T1000 (cell line): ENCODE data around the gene CIB4.

Experiments
- DNase-seq: peaks from one replicate; lab custom pipeline; 2025; ENCODE audit warnings: mixed read lengths; lab: John Stamatoyannopoulos, UW

CIB4 gene

GRCh38 chr2:26642429-26642828 is 1.3 kb upstream of the CIB4 start:
- no peak for DNase-seq

DNA sequence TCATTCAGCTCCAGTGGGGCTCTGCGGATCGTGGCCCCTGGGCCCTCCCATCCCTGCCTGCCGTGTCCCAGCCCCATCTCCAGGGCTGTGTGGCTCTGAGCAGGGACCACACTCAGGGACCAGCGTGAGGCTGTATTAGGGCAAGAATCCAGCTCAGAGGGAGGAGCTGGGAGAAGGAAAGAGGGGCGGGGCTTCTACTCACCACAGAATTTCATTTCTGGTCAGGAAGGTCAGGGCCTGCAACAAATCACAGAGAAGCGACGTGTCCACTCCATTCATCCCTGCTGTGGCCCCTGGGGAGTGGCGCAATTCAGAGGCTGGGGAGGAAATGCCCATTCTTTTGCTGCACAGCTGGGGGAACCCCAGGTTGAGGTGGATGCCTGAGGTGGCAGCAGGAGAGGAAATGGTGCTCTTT is 828 bp downstream of the CIB4 start:
- no peak for DNase-seq

DNA sequence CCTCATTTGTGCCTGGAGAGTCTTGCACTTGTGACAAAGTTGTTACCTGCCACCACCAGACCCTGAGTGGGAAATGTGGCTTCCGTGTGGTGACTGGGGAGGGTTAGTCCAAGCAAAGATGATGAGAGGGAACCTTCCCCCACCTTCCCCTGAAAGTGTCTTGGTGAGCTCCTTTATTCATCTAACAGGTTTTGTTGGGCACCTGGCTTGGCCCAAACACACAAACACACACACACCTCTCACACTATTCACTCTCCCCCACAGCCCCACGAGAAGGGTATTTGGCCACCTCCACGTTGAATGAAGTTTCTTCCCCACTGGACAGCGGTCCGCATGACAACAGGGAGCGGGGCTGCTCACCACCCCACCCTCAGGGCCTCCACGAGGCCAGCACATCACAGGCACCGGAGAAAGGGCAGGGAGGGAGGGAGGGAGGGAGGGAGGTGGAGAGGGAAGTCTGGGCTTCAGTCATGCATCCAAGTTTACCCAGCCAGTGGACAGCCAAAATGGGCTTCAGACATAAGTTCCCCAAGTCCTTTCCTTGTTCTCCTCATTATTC is 1.4 kb downstream of the CIB4 start:
- no peak for DNase-seq

DNA sequence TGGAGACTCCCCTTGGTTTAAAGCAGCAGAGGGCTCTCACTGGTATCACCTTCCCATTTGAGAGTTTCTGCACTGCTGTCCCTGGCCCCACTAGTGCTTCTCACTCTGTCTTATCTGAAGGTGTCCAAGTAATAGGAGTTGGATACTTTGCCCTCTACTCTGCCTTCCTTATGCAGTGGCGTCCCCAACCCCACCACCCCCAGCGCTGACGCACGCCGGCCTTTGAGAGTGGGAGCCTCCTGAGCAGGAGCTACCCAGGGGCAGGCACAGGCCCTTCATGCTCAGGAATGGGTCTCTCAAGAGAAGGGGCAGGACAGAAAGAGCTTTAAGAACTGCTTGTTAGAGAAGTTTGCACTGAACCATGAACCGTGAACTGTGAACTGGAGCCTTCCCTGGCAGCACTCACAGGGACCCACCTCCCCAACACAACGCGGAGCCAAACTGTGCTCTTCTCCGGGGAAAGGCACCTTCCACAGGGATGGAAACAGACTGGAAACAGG is 3.3 kb downstream of the CIB4 start:
- no peak for DNase-seq

- DNase-seq, result no peak
Observed at GRCh38 chr2:26636935-26637334, 4.2 kb downstream of the CIB4 start.

GRCh38 chr2:26635401-26635800 is 5.8 kb downstream of the CIB4 start:
- no peak for DNase-seq

GRCh38 chr2:26634636-26635230 is 6.4 kb downstream of the CIB4 start:
- DNase-seq, result no peak

GRCh38 chr2:26633993-26634595 is 7.1 kb downstream of the CIB4 start:
- DNase-seq, result no peak

DNA sequence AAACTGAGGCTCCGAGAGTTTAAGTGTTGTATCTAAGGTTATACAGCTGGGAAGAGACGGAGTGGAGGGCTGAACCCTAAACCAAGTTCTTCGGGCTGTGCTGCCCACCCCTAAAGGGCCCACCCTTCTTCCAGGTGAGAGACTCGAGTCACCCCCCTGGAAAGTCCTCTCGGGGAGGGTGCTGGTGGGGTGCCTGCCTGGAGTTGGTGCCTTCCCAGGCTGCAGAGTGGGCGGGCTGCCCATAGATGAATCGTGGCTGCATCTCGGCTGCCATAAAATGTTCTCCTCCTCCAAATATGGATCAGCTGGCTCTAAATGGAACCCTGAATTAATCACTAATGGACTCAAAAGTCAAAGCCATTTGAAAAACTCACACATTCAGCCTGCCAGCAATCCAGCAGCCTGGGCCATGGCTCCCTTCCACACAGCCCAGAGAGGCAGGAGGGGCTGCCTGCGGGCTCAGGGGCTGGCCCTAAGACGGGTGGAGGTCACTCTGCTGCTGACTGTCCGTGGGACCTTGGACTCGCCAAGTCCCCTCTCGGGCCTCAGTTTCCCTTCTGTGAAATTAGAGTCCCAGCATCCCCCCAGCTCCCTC is 7.7 kb downstream of the CIB4 start:
- no peak for DNase-seq

DNA sequence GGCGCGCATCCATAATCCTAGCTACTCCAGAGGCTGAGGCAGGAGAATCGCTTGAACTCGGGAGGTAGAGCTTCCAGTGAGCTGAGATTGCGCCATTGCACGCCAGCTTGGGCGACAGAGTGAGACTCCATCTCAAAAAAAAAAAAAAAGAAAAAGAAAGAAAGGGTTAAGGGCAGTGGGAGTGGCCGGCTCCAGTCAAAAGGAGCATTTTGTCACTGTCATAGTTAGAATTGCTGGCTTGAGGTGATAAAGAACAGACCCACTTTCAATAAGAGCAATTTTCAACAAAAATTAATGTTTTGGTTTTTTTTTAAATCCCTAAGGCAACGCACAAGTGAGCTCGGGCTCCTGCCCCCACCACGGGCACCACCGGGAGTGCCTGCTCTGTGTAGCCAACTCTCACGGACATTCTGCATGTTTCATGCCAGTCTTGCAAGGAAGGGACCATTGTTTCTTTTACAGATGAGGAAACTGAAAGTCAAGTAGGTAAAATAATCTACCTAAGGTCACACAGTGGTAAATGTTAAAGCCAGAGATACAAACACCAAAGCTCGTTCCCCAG is 8.5 kb downstream of the CIB4 start:
- no peak for DNase-seq

GRCh38 chr2:26631401-26632170 is 9.6 kb downstream of the CIB4 start:
- DNase-seq, result no peak

DNA sequence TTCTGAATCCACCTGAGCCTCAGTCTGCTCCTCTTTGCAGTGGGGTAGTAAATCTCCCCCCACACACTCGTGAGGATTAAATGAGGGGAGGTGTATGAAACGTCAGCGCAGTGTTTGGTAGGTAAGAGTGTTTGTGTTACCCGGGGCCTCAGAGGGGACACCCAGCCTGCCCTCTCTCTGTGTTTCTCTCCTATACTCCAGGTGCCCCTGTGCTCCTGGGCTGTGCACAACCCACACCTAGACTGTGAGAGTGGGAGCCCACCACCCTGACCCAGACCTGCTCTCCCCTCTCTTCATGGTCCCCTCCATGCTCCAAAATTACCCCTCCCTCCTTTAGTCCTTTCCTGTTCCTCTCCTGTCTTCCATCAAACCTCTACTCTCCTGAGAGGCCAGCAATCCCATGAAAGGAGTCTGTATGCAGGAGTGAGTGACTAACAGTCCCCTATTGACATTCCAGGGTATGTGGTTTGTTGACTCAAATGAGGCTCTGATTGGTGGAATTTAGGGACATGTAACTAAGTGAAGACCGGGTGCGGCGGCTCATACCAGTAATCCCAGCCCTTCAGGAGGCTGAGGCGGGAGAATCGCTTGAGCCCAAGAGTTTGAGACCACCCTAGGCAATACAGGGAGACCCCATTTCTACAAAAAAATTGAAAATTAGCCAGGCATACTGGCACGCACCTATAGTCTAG is 10.4 kb downstream of the CIB4 start:
- DNase-seq, result no peak

- DNase-seq, result no peak
Observed at GRCh38 chr2:26630235-26630634, 10.9 kb downstream of the CIB4 start.

DNA sequence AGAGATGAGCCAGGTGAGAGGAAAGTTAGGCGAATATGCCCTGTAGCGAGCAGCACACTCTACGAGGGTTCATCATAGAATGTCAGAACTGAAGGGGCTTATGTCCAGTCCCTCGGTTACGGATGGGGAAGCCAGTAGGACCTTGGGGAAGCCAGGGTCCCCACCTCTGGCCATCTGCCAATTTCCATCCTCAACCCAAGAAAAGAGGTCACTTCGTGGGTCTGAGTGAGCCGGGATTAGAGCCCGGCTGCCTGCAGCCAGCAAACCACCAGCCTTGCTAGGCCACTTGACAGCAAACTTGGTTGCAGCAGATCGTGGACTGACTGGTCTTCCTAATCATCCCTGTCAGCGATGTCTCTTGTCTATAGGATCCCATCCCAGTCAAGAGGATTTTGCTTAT is 11.4 kb downstream of the CIB4 start:
- no peak for DNase-seq

DNA sequence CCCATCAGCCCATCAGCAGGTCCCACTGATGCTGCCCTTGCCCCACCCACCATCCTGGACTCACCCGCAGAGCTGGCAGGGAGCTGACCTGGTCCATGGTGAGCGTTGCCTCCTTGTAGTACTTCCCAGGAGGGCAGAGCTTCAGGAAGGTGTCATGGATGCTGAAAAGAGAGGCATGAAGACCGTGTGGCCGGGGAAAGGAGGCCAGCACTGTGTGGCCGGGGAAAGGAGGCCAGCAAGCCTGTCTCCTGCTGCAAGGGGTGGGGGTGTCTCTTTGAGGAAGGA is 11.9 kb downstream of the CIB4 start:
- no peak for DNase-seq

DNA sequence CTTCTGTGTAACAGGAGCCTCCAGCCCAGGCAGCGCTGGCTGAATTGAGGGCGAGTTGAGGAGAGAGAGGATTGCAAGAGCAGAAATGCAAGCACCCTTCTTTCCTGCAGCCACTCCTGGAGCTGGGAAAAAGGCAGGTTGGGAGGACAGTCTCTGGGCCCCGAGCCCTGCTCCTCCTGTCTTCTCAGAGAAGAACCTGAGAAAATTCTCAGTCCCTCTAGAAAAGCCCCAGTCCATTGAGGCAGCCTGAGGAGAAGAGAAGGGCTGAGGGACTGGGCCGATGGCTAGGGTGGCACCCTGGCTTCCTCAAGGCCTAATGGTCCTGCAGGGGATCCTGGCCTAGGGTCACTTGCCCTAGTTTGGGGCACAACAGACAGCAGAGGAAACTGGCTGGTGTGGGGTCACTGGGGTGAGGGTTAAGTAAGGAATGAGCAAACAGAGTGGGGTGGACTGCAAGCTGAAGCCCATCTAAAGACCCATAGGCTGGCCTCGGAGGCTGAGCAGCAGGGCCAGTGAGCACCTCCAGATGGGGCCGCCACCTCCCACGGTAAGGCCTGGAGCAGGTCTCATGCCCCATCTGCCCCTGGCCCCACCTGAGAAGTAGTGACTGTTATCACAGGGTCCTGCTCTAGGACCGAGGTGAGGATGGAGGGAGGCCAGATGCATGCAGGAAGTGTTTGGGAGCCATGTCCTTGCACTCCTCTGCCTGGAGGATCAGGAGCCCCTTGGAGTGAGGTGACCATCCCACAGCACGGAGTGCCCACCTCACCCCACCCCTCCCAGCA is 12.4 kb downstream of the CIB4 start:
- DNase-seq, result no peak

GRCh38 chr2:26627350-26628105 is 13.6 kb downstream of the CIB4 start:
- no peak for DNase-seq

DNA sequence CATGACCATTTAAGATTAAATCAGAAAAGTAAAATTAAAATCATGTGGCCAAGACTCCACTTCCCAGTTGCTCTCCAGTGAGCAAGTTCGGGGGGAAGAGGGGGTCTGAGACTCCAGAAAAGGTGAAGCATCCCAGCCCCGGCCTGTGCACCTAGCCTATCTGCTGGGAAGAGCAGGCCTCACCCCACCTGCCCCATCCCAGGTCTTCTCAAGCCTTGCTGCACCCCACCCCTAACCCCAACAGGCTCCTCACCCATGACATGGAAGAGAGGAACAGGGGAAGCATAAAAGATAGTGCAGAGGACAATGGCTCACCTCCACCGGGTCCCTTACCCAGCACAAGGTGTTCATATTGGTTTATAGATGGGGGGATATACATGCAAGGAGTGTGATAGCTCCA is 14.6 kb downstream of the CIB4 start:
- DNase-seq, result no peak

- no peak for DNase-seq
Observed at GRCh38 chr2:26623541-26624495, 17.3 kb downstream of the CIB4 start.
